WTC11 (cell line): Measurements from ENCODE around the gene GALNT3.

Experiments used
- AFF4 ChIP-seq: sonication (generic); formaldehyde crosslinking; IDR thresholded peaks from 2 replicates; pipeline ENCODE4 v1.8.1; 2023; ENCODE audit warnings: mild to moderate bottlenecking, missing genetic modification reagents, borderline replicate concordance
- CBFB ChIP-seq: sonication (generic); formaldehyde crosslinking; IDR thresholded peaks from 2 replicates; pipeline ENCODE4 v1.8.1; 2022; ENCODE audit warnings: mild to moderate bottlenecking, low read depth, missing genetic modification reagents
- CREB1 ChIP-seq: sonication (generic); formaldehyde crosslinking; IDR thresholded peaks from 2 replicates; pipeline ENCODE4 v1.8.0; 2023; ENCODE audit warnings: mild to moderate bottlenecking, missing genetic modification reagents
- CTCF ChIP-seq: fragments of 200-600 bp; IDR thresholded peaks from 2 replicates; pipeline ENCODE4 v1.8.0; 2022; ENCODE audit warnings: antibody characterized with exemption
- SP1 ChIP-seq: sonication (generic); formaldehyde crosslinking; conservative IDR thresholded peaks from 2 replicates; pipeline ENCODE4 v1.8.1; 2022; ENCODE audit warnings: missing genetic modification reagents
- TEAD1 ChIP-seq: sonication (generic); formaldehyde crosslinking; IDR thresholded peaks from 2 replicates; pipeline ENCODE4 v1.8.0; 2022; ENCODE audit warnings: mild to moderate bottlenecking, missing genetic modification reagents
- TEAD4 ChIP-seq: sonication (generic); formaldehyde crosslinking; IDR thresholded peaks from 2 replicates; pipeline ENCODE4 v1.8.0; 2022; ENCODE audit warnings: mild to moderate bottlenecking, missing genetic modification reagents
- ZNF121 ChIP-seq: sonication (generic); formaldehyde crosslinking; IDR thresholded peaks from 2 replicates; pipeline ENCODE4 v1.8.0; 2023; ENCODE audit warnings: missing genetic modification reagents
- TF ChIP-seq, protein P1 (sequence below): sonication (generic); formaldehyde crosslinking; IDR thresholded peaks from 2 replicates; pipeline ENCODE4 v1.8.1; 2023; ENCODE audit warnings: mild to moderate bottlenecking, moderate library complexity, missing genetic modification reagents
- TF ChIP-seq, protein P2 (sequence below): sonication (generic); formaldehyde crosslinking; IDR thresholded peaks from 2 replicates; pipeline ENCODE4 v1.8.1; 2023; ENCODE audit warnings: mild to moderate bottlenecking, missing genetic modification reagents, moderate library complexity
- TF ChIP-seq, protein P3 (sequence below): fragments of 250-450 bp; sonication (Bioruptor Pico); IDR thresholded peaks from 2 replicates; pipeline ENCODE4 v2.1.2; 2022; ENCODE audit warnings: mild to moderate bottlenecking, moderate library complexity
- TF ChIP-seq, protein P4 (sequence below): sonication (generic); formaldehyde crosslinking; IDR thresholded peaks from 2 replicates; pipeline ENCODE4 v1.8.1; 2023; ENCODE audit warnings: mild to moderate bottlenecking, missing genetic modification reagents, moderate library complexity
- TF ChIP-seq, protein P5 (sequence below): sonication (generic); formaldehyde crosslinking; IDR thresholded peaks from 2 replicates; pipeline ENCODE4 v1.8.1; 2022; ENCODE audit warnings: low read depth, missing genetic modification reagents, borderline replicate concordance

GRCh38 chr2:165778187-165778556 lies 15.9 kb downstream of the GALNT3 start:
- no peak for TF ChIP-seq CBFB (CRISPR knock-in tag)
- TF ChIP-seq, protein P1, sequence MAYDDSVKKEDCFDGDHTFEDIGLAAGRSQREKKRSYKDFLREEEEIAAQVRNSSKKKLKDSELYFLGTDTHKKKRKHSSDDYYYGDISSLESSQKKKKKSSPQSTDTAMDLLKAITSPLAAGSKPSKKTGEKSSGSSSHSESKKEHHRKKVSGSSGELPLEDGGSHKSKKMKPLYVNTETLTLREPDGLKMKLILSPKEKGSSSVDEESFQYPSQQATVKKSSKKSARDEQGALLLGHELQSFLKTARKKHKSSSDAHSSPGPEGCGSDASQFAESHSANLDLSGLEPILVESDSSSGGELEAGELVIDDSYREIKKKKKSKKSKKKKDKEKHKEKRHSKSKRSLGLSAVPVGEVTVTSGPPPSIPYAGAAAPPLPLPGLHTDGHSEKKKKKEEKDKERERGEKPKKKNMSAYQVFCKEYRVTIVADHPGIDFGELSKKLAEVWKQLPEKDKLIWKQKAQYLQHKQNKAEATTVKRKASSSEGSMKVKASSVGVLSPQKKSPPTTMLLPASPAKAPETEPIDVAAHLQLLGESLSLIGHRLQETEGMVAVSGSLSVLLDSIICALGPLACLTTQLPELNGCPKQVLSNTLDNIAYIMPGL (CRISPR knock-in tag), result no peak
- no peak for TF ChIP-seq CTCF
- TF ChIP-seq AFF4 (CRISPR knock-in tag), result no peak
- TF ChIP-seq, protein P2, sequence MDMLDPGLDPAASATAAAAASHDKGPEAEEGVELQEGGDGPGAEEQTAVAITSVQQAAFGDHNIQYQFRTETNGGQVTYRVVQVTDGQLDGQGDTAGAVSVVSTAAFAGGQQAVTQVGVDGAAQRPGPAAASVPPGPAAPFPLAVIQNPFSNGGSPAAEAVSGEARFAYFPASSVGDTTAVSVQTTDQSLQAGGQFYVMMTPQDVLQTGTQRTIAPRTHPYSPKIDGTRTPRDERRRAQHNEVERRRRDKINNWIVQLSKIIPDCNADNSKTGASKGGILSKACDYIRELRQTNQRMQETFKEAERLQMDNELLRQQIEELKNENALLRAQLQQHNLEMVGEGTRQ (CRISPR knock-in tag), result no peak
- TF ChIP-seq ZNF121, result no peak
- TF ChIP-seq, protein P3, sequence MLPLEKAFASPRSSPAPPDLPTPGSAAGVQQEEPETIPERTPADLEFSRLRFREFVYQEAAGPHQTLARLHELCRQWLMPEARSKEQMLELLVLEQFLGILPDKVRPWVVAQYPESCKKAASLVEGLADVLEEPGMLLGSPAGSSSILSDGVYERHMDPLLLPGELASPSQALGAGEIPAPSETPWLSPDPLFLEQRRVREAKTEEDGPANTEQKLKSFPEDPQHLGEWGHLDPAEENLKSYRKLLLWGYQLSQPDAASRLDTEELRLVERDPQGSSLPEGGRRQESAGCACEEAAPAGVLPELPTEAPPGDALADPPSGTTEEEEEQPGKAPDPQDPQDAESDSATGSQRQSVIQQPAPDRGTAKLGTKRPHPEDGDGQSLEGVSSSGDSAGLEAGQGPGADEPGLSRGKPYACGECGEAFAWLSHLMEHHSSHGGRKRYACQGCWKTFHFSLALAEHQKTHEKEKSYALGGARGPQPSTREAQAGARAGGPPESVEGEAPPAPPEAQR (CRISPR knock-in tag), result no peak
- TF ChIP-seq, protein P4, sequence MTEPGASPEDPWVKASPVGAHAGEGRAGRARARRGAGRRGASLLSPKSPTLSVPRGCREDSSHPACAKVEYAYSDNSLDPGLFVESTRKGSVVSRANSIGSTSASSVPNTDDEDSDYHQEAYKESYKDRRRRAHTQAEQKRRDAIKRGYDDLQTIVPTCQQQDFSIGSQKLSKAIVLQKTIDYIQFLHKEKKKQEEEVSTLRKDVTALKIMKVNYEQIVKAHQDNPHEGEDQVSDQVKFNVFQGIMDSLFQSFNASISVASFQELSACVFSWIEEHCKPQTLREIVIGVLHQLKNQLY (CRISPR knock-in tag), result no peak
- no peak for TF ChIP-seq SP1 (CRISPR knock-in tag)
- no peak for TF ChIP-seq TEAD1 (CRISPR knock-in tag)
- TF ChIP-seq CREB1 (CRISPR knock-in tag), result no peak
- TF ChIP-seq TEAD4 (CRISPR knock-in tag), result no peak
- TF ChIP-seq, protein P5, sequence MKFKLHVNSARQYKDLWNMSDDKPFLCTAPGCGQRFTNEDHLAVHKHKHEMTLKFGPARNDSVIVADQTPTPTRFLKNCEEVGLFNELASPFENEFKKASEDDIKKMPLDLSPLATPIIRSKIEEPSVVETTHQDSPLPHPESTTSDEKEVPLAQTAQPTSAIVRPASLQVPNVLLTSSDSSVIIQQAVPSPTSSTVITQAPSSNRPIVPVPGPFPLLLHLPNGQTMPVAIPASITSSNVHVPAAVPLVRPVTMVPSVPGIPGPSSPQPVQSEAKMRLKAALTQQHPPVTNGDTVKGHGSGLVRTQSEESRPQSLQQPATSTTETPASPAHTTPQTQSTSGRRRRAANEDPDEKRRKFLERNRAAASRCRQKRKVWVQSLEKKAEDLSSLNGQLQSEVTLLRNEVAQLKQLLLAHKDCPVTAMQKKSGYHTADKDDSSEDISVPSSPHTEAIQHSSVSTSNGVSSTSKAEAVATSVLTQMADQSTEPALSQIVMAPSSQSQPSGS (CRISPR knock-in tag), result no peak
